GOT3 (cell line): ENCODE measurements around the gene CD19.
"Not testable (repeated sequence)": the region's sequence is repeated elsewhere in the genome, so short reads cannot be mapped to it uniquely, and the experiment has no call there.

Source experiments
- DNase-seq: peaks from one replicate; lab custom pipeline; 2025; ENCODE audit warnings: mixed read lengths; lab: John Stamatoyannopoulos, UW

CD19 gene

DNA sequence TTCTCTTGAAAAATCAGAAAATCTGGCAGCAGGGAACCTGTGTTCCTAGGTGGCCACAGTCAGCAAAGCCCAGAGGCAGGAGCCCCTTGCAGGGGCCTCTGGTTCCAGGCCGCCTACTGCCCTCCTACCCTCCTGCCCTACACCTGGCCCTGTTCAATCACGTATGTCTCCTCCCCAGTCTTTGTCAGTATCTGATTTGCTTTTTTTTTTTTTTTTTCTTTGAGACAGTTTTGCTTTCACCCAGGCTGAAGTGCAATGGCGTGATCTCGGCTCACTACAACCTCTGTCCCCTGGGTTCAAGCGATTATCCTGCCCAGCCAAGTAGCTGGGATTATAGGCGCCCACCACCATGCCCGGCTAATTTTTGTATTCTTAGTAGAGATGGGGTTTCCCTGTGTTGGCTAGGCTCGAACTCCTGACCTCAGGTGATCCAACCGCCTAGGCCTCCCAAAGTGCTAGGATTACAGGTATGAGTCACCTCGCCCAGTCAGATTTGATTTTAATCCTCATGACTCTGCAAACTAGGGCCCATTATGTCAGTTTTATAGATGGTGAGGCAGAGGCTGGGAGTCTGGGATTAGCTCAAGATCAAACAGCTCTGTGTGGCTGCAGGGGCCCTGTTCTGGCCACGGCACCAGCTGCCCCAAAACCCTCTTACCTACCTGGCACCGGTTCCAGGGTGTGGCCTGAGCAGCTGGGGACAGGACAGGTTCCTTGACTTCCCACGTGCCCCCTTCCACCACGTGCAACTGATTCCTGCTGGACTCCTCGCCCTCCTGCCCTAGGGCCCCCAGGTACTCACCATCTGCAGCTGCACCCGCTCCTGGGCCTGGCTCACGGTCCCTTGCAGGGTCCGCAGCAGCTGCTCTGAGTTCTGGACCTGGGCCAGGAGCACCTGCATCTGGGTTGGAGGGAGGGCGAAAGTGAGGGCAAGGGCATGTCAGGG lies 21.4 kb upstream of the CD19 start:
- no peak for DNase-seq

DNA sequence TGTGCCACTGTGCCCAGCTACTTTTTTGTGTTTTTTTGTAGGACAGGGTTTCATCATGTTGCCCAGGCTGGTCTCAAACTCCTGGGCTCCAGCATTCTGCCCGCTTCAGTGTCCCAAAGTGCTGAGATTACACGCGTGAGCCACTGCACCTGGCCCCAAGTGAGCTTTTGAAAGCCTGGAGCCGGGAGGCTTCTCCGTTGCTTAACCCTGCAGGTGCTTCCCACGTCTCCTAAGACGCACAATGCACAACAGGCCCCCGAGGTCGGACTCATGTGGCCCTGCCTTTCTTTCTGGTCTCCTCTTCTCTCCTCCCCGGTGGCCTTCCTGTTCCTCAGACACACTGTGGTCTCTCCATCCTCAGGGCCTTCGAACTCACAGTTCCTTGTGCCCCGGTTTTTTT lies 19.2 kb upstream of the CD19 start:
- DNase-seq, result no peak

DNA sequence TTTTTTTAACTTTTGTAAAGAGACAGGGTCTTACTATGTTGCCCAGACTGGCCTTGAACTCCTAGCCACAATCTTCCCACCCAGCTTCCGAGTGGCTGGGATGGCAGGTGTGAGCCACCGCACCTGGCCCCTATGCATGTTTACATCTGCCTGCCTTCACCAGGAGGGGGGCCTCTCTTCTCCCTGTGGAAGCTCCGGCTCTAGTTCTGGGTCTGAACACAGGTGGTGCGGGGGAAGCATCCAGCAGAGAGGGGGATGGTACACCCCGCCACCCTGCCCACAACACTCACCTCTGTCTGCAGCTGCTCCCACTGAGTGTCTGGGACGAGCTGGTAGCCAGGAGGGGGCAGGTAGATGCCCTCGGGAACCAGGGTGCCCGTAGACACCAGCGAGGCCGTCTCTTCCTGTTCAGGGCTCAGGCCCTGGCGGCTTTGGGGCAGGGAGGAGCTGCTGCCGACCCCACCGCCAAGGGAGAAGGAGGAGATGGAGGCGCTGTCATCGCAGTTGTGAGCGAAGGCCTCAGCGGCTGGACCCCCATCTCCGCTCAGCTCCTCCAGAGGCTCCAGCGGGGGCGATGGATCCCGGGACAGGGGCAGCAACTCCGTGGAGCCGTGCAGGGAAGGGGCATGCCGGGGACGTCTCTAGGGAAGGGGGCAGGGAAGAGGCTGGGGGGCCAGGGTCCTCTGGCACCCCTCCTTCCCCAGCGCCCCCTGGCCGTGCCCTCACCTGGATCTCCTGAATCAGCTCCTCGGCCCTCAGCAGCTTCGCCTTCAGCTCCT lies 17.6 kb upstream of the CD19 start:
- DNase-seq, result no peak

DNA sequence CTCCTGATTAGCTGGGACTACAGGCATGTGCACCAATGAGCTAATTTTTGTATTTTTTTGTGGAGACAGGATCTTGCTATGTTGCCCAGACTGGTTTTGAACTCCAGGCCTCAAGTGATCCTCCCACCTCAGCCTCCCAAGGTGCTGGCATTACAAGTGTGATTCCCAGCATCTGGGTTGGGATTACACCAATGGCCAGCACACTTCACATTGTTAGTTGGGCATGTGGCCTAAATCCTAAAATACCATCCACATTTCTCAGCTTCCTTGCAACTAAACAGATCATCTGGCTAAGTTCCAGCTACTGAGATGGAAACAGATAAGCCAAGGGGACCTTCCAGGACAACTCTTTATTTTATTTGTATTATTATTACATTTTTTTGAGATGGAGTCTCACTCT lies 16.6 kb upstream of the CD19 start:
- no peak for DNase-seq

DNA sequence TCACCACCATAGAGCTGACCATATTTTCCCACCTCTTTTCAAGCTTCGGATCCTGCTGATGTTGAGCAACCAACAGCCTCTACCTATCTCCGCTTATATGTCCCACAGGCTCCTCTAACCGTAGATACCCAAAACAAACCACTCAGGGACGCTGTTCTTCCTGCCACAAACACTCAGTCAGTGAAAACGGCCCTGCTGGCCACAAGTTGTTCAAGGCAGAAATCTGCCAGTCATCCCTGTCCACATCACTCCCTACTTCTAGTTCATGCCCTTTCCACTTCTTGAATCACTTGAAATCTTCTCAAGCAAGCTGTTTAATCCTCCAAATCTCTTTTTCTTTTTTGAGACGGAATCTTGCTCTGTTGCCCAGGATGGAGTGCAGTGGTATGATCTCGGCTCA lies 14.7 kb upstream of the CD19 start:
- DNase-seq, result no peak

DNA sequence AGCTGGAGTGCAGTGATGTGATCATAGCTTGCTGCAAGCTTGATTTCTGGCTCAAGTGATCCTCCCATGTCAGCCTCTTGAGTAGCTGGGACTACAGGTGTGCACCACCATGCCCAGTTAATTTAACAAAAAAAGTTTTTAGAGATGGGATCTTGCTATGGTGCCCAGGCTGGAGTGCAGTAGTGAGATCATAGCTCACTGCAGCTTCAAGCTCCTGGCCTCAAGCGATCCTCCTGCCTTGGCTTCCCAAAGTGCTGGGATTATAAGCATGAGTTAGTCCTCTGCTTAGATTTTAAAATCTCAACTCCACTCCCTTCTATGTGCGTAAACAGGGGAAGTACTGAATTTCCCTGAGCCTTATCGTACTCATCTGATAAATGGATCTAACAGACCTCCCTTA lies 13.1 kb upstream of the CD19 start:
- DNase-seq, result no peak

DNA sequence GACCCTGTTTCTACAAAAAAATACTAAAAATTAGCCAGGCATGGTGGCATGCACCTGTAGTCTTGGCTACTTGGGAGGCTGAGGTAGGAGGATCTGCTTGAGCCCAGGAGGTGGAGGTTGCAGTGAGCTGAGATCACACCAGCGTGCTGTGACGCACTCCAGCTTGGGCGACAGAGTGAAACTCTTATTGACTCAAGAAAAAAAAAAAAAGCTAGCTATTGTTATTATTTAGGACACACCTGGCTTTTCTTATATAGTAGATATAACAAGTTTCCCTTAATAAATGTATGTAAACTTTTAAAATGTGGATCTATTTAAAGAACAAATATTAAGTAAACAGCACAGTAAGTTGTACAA lies 8.6 kb upstream of the CD19 start:
- DNase-seq, result no peak

DNA sequence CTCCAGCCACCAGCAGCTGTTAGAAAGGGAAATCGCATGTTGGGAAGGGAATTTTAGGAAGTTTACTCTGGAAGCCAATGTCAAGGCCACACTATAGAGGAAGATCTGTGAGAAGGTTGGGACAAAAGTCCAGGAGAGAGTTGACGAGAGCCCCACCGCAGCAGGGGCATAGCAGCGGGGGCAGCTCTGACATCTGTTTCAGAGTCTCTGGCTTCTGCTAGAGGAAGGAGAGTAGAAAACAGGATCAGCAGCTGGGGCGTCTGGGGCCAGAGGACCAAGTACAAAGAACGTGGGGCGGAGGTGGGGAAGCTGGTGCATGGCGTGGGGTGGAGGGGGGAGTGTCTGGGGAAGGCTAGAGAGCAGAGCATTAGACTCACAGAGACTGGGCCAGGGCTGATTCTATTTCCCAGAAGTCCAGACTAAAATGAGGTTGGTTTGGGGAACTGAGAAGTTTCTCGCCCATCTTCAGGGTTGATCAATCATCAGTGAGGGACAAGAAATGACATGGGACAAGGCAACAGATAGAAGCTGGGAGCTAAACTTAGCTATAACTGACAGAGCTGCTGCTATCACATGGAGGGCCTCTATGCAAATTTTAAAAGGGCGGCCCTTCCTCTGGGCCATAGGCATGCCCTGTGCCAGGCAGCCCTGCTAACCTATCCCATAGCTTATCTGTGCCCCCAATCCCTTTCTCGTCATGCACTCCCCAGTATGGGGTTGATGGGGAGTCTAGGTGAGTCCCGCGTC lies 7.9 kb upstream of the CD19 start:
- DNase-seq, result no peak

DNA sequence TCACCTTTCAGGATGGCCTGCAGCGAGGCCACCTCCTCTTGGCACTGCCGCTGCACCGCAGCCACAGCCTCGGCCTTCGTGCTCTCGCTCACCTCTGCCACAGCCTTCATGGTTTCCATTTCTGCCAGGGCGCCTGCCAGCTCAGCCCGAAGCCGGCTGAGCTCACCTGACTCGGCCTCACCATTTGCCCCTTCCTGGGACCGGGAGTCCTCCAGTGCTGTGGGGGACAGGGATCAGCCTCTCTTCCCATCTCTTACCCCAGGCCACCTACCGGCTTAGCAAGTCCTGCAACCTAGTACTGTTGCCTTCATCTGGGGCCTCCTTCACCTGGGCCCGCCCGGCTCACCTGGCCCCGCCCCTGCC lies 7.4 kb upstream of the CD19 start:
- no peak for DNase-seq

DNA sequence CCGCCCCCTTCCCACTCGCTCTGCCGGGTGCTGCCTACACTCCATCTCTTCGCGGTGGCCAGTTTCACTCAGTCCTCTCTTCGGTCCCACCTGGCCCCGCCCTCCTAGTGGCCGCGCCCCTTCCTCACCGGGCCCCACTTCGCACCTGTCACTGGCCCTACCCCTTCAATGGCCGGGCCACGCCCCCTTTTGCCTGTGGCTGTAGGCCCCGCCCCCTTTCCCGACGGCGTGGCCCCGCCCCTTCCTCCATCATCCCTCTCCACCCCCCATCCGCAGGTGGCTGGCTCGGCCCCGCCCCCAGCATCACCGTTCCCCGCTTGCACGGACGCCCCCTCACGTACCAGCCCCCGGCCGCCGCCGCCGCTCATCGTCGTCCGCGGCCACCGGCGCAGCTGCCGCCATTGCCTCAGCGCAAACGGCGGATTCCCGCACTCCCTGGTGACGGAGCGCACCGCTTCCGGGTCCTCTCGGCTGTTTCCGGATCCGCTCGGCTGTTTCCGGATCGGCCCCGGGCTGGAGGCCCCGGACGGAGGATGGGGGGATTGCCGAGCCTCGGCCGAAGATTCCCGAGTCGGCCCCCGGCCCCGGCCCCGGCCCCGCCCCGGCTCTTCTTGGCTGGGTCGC lies 6.9 kb upstream of the CD19 start, which contains the start of gene RABEP2:
Gene RABEP2, minus strand, starts transcription at position 477 of the 624 bp plus-strand sequence. Its CDS starts 75 bp downstream, at position 402.
- DNase-seq, result peak; percentile 70

DNA sequence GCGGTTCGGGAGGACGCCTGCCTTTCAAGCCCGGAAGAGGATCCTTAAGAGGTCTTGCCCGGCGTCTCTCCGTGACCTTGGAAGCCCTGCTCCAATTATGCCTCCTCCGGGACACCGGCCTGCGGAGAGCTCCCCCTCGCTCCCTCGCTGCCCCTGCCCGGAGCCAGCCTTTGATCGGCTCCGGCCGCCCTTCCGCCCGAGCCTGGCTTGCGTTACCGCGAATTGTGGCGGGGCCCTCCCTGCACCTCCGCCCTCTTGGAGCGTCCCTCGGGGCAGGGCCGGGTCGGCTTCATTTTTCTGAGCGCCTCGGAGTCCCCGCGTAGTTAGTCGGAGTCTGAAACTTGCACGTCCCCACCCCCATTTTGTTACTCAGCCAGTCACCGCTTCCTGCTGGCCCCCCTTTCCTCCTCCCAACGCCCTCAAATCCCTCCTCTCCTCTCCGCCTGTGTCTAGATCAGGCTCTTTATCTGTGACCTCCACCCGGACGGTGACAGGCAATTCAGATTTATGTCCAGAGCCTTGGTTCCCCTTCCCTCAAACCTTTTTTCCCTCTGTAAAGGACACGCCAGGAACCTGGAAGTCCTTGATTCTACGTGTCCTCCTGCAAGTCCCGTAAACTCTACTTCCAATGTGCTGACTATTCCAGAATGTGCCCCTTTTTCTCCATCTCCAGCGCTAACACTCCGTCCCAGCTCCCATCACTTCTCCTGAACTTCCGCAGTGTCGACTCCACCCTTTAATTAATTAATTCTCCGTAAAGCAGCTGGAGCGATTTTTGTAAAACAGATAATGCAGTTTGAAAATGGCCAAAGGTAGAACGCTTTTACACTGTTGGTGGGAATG lies 6.2 kb upstream of the CD19 start:
- DNase-seq, result no peak

DNA sequence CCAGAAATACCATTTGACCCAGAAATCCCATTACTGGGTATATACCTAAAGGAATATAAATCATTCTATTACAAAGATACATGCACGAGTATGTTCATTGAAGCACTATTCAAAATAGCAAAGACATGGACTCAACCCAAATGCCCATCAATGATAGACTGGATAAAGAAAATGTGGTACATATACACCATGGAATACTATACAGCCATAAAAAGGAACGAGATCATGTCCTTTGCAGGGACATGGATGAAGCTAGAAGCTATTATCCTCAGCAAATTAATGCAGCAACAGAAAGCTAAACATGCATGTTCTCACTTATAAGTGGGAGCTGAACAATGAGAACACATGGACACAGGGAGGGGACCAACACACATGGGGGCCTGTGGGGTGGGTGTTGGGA lies 5.5 kb upstream of the CD19 start:
- DNase-seq, result not testable (repeated sequence)

DNA sequence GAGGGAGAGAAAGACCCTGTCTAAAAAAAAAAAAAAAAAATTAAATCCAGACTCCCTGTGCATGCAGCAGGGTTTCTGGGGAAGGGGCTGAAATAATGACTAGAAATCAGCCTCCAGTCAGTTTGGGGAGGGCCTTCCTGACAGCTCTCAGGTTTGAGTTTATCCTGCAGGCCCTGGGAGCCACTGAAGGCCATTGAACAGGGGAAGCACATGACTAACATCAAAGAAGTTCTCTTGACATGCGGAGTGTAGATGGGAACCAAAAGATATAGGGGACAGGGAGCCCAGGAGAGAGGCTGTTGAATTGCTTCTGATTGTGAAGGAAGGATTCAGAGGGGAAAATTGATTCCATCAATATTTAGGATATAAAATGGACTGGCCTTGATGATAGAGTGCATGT lies 4.0 kb upstream of the CD19 start:
- DNase-seq, result no peak

DNA sequence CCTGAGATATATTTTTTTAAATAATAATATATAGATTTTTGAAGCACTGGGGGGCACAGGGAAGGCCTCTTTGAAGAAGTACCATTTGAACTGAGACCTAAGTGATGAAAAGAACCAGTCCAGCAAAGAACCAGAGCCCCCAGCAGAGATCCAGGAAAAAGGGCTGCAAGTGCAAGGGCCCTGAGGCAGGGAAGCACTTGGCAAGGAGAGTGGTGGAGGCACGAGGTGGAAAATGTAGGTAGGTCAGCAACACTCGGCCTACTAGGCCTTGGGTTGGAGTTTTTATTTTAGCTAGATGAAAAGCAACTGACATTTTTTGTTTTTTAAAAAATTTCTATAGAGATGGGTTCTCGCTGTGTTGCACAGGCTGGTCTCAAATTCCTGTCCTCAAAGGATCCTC lies 1.6 kb upstream of the CD19 start:
- no peak for DNase-seq

DNA sequence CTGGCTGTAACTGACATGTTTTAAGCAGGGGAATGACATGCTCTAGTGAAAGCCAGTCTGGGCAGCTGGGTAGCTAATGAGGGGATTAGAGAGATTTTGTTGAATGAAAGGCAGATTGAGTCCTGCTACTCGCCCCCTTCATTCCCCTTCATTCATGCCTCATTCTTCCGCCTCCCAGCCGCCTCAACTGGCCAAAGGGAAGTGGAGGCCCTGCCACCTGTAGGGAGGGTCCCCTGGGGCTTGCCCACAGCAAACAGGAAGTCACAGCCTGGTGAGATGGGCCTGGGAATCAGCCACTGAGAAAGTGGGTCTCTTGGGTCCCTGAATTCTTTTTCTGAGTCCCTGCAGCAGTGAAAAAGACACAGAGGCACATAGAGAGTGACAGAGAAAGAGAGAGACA lies 1.1 kb upstream of the CD19 start:
- no peak for DNase-seq

DNA sequence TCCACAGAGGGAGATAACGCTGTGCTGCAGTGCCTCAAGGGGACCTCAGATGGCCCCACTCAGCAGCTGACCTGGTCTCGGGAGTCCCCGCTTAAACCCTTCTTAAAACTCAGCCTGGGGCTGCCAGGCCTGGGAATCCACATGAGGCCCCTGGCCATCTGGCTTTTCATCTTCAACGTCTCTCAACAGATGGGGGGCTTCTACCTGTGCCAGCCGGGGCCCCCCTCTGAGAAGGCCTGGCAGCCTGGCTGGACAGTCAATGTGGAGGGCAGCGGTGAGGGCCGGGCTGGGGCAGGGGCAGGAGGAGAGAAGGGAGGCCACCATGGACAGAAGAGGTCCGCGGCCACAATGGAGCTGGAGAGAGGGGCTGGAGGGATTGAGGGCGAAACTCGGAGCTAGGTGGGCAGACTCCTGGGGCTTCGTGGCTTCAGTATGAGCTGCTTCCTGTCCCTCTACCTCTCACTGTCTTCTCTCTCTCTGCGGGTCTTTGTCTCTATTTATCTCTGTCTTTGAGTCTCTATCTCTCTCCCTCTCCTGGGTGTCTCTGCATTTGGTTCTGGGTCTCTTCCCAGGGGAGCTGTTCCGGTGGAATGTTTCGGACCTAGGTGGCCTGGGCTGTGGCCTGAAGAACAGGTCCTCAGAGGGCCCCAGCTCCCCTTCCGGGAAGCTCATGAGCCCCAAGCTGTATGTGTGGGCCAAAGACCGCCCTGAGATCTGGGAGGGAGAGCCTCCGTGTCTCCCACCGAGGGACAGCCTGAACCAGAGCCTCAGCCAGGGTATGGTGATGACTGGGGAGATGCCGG lies 769 bp downstream of the CD19 start:
- DNase-seq, result no peak

DNA sequence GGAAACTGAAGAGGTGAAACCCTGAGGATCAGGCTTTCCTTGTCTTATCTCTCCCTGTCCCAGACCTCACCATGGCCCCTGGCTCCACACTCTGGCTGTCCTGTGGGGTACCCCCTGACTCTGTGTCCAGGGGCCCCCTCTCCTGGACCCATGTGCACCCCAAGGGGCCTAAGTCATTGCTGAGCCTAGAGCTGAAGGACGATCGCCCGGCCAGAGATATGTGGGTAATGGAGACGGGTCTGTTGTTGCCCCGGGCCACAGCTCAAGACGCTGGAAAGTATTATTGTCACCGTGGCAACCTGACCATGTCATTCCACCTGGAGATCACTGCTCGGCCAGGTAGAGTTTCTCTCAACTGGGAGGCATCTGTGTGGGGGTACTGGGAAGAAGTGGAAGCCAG lies 1.4 kb downstream of the CD19 start:
- no peak for DNase-seq

DNA sequence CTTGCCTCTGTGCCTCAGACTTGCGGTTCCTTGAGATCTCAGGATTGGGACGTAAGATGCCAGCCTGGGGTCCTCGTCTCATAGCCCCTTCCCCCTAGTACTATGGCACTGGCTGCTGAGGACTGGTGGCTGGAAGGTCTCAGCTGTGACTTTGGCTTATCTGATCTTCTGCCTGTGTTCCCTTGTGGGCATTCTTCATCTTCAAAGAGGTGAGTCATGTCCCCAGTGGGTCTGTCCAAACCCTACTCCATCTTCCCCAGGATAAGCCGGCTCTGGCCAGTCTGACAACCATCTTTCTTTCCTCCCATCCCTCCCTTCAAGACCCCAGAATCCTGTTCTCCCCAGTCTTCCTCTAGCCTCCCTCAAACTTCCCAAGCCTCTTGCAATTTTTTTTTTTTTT lies 3.6 kb downstream of the CD19 start:
- no peak for DNase-seq

DNA sequence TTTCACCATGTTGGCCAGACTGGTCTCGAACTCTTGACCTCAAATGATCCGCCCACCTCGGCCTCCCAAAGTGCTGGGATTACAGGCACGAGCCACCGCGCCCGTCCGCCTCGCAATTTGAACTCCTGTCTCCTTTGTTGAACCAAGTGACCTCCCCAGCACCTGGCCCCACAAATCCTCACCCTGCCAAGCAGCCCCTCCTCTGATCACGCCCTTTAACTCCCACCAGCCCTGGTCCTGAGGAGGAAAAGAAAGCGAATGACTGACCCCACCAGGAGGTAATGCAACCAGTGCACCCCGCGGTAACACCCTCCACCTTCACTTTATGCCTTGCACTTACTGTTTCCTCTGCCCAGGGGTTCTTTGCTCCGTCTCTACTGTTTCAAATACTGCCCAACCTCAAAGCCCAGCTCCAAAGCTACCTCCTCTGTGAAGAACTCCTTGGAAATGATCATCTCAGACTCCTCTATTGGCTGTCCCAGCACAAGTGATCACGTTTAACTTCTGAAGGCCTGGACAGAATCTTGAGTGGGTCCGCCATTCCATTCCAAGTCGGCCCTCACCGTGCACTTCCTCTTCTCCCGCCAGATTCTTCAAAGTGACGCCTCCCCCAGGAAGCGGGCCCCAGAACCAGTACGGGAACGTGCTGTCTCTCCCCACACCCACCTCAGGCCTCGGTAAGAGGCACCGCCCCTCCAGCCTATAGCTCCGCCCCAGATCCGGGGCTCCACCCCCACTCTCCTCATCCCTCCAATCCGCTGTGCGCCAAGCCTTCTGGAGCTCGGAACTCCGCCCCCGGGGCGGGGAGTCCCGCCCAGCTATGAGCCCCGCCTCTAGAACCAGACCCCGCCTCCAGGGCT lies 4.4 kb downstream of the CD19 start:
- DNase-seq, result no peak
